Fibroblast of lung (primary cell): Measurements from ENCODE around the gene TEX261.

Experiments
- EZH2 ChIP-seq: IDR thresholded peaks from 2 replicates; pipeline ENCODE4 v1.5.1; 2012; ENCODE audit warnings: low read length, control low read depth, mild to moderate bottlenecking; ENCODE audit errors: missing control alignments
- TF ChIP-seq, protein P1 (sequence below), 2 donors: IDR thresholded peaks in 1 of 2; conservative IDR thresholded peaks in 1 of 2; 1 replicate in 1 of 2; 2 replicates in 1 of 2; pipeline ENCODE4 v1.5.1; 2011 to 2012; ENCODE audit warnings: low read length in 2 of 2, control low read depth in 1 of 2, inconsistent platforms in 1 of 2, low read depth in 1 of 2, mild to moderate bottlenecking in 1 of 2

DNA sequence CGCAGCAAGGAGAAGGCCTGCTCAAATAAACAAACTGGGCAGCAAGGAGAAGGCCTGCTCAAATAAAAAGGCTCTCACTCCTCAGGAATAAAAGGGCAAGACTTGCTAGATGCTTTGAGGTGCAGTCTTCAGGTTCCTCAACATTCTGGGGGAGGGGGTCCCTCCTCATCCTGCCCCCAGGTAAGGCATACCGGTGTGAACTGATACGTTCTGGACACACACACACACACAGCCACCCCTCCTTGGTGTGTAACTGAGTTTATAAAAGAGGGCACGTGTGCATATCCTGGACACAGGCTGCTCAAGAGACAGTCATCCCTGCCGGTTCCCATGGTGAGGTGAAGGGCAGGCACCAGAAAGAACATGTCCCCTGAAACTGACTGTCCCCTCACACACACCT is 4.5 kb downstream of the TEX261 start:
- TF ChIP-seq, protein P1, sequence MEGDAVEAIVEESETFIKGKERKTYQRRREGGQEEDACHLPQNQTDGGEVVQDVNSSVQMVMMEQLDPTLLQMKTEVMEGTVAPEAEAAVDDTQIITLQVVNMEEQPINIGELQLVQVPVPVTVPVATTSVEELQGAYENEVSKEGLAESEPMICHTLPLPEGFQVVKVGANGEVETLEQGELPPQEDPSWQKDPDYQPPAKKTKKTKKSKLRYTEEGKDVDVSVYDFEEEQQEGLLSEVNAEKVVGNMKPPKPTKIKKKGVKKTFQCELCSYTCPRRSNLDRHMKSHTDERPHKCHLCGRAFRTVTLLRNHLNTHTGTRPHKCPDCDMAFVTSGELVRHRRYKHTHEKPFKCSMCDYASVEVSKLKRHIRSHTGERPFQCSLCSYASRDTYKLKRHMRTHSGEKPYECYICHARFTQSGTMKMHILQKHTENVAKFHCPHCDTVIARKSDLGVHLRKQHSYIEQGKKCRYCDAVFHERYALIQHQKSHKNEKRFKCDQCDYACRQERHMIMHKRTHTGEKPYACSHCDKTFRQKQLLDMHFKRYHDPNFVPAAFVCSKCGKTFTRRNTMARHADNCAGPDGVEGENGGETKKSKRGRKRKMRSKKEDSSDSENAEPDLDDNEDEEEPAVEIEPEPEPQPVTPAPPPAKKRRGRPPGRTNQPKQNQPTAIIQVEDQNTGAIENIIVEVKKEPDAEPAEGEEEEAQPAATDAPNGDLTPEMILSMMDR (conservative IDR thresholded peaks at IDR 0.05 in 1 of 2, IDR thresholded peaks at IDR 0.05 in 1 of 2; ENCODE audit: low read depth in 1 of 2, low read length in 2 of 2), result no peak
- TF ChIP-seq EZH2, result no peak
